ENCODE data around the gene LNPEP. TPM values are rescaled to one million over a fixed set of nuclear protein-coding genes. Genes with fewer than 3 reads are reported as not detected.

The LNPEP gene
- total and polyA plus RNA-seq, 10 of the 15 experiments (the other 5 are each of a cell fraction or from before 2014, with no cell fraction given), result 5.6 to 54.9 (median 25.0) TPM

- TF ChIP-seq ASH2L (IDR thresholded peaks at IDR 0.05; ENCODE audit: borderline replicate concordance, low read depth), result no peak
- TF ChIP-seq BACH1 (IDR thresholded peaks at IDR 0.05; ENCODE audit: borderline replicate concordance), result no peak; the same call in 1 of the 2 replicates
- no peak for TF ChIP-seq USF1 (IDR thresholded peaks at IDR 0.05; ENCODE audit: borderline replicate concordance, extremely low read length, insufficient read depth, low read depth, low read length)
- no peak for TF ChIP-seq POLR2AphosphoS5 (IDR thresholded peaks at IDR 0.05; ENCODE audit: low read length)
- no peak for TF ChIP-seq TCF7 (IDR thresholded peaks at IDR 0.05; ENCODE audit: borderline replicate concordance)
- peak; percentile 64 for TF ChIP-seq JUNB (IDR thresholded peaks at IDR 0.05)
- TF ChIP-seq YY1 (IDR thresholded peaks at IDR 0.05; ENCODE audit: low read depth, low read length), result no peak
- no peak for TF ChIP-seq ZSCAN29 (IDR thresholded peaks at IDR 0.05)
- TF ChIP-seq DPF2 (IDR thresholded peaks at IDR 0.05), result peak; percentile 85
- 0 out of 4 replicates have a peak, but pooled peaks of 1 of the 2 experiments have one; percentile 43 for TF ChIP-seq EP300 (IDR thresholded peaks at IDR 0.05; ENCODE audit: borderline replicate concordance in 1 of 2, control insufficient read depth in 1 of 2, low read depth in 2 of 2, low read length in 2 of 2)
- no peak for TF ChIP-seq SMAD5 (IDR thresholded peaks at IDR 0.05; ENCODE audit: low read depth)
- no peak for TF ChIP-seq NFXL1 (IDR thresholded peaks at IDR 0.05; ENCODE audit: borderline replicate concordance)
- peak; percentile 82 for TF ChIP-seq RUNX3 (IDR thresholded peaks at IDR 0.05; ENCODE audit: low read length)
- TF ChIP-seq RFX5 (IDR thresholded peaks at IDR 0.05; ENCODE audit: low read depth, low read length), result no peak
- TF ChIP-seq MAX (IDR thresholded peaks at IDR 0.05; ENCODE audit: low read depth, low read length), result no peak
- no peak for TF ChIP-seq ZNF24 (IDR thresholded peaks at IDR 0.05)
- TF ChIP-seq ZNF687 (IDR thresholded peaks at IDR 0.05), result no peak
- peak; percentile 40; the same call in 1 of the 2 replicates for TF ChIP-seq EED (IDR thresholded peaks at IDR 0.05; ENCODE audit: low read depth)
- TF ChIP-seq YBX1 (IDR thresholded peaks at IDR 0.05), result no peak
- no peak for TF ChIP-seq USF2 (IDR thresholded peaks at IDR 0.05; ENCODE audit: borderline replicate concordance, low read depth, low read length)
- TF ChIP-seq POLR2AphosphoS2 (IDR thresholded peaks at IDR 0.05; ENCODE audit: low read depth, low read length), result no peak
- no peak; the same call in 1 of the 2 replicates for TF ChIP-seq GATAD2B (conservative IDR thresholded peaks at IDR 0.05; ENCODE audit: low read depth)
- no peak for TF ChIP-seq SREBF2 (IDR thresholded peaks at IDR 0.05; ENCODE audit: low read length)
- TF ChIP-seq GABPA (IDR thresholded peaks at IDR 0.05; ENCODE audit: low read depth), result no peak
- no peak for TF ChIP-seq KLF5 (IDR thresholded peaks at IDR 0.05; ENCODE audit: partially characterized antibody)
- TF ChIP-seq NFIC (IDR thresholded peaks at IDR 0.05; ENCODE audit: low read depth, low read length), result peak; percentile 69
Observed at GRCh38 chr5:96957254-96958049, 21.6 kb downstream of the LNPEP start (continued).

All from GM12878 (cell line).